HFFc6 (cell line): ENCODE data around the gene C9orf50. TPM values are rescaled to one million over a fixed set of nuclear protein-coding genes. Genes with fewer than 3 reads are reported as not detected.

Source experiments
- DNase-seq: peaks from one replicate; pipeline ENCODE4 v3.0.0-alpha.2; 2018
- H3K27ac Mint-ChIP-seq: 2 replicates; pipeline ENCODE4 v1.8.0; 2020; ENCODE audit warnings: mild to moderate bottlenecking, mixed read lengths
- H3K27me3 Mint-ChIP-seq: 2 replicates; pipeline ENCODE4 v1.8.0; 2021; ENCODE audit warnings: mild to moderate bottlenecking, moderate library complexity, mixed read lengths; ENCODE audit not compliant: insufficient read depth
- H3K36me3 Mint-ChIP-seq: 2 replicates; pipeline ENCODE4 v1.8.0; 2021; ENCODE audit warnings: low read depth, mixed read lengths
- H3K4me1 Mint-ChIP-seq: 2 replicates; pipeline ENCODE4 v1.8.0; 2020; ENCODE audit warnings: low read depth, mixed read lengths
- H3K4me3 Mint-ChIP-seq: 2 replicates; pipeline ENCODE4 v1.8.0; 2020; ENCODE audit warnings: mild to moderate bottlenecking, moderate library complexity, mixed read lengths
- H3K9me3 Mint-ChIP-seq: 2 replicates; pipeline ENCODE4 v1.8.0; 2020; ENCODE audit warnings: mild to moderate bottlenecking, mixed read lengths
- total RNA-seq, 6 experiments: library from RNA; stranded (reverse); fragmentation: NEBNext Ultra II Directional; extraction: Animal tissue kit (Norgen Biotek cat#: 25700); gene quantifications; 2 replicates in 1 of 6; 3 replicates in 5 of 6; pipeline ENCODE4 v1.2.3, GENCODE V29; 2021
- TF ChIP-seq, protein P1 (sequence below): fragments of 200-600 bp; sonication (generic); IDR thresholded peaks from 2 replicates; pipeline ENCODE4 v1.5.0; 2021; ENCODE audit warnings: antibody characterized with exemption, mild to moderate bottlenecking

C9orf50 gene
- total RNA-seq, 6 experiments from 2014 or later, result 0.14 to 0.20 TPM; not detected in 4

DNA sequence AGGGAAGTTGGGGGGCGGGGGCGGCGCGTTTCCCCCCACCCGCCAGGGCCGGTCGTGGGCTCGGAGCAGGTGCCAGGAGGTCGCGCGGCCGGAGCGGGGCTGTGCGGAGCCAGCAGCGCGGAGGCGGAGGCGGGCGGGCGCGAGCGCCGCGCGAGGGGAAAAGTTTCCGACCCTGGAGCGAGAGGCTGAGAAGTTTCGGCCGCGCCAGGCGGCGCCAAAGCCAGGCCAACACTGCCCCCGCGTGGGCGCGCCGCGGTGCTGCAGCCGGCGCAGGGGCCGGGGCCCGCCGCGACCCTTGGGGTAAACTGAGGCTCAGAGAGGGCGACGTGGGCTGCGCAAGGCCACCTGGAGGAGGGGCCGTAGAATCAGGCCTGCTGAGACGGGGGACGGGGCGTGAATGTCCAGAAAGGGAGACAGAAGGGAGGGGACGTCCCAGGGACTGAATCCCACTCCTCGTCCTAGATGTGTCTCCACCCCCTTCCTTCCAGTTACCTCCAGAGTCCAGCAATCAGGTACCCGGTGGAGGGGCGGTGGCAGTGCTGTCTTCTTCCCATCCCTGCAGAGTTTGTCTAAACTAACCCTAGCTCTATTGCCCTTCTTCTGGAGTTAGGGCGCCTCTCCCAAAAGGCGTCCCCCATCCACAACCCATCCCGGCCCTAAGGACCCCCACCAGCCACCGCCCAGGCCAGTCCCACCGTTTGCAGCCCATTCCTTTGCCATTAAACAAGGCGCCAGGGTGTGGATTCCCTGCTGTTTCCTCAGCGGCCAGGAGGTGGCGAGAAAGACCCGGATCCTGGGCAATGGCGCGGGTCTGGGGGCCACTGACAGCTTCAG, 10.2 kb downstream of the C9orf50 start:
- Mint-ChIP-seq H3K27ac (peak overlapping the region; percentile 82), H3K9me3 (no peaks in the 10 kb centered on the region), H3K4me1 (peaks cover 33% of the 10 kb centered on the region), H3K27me3 (no peaks in the 10 kb centered on the region; the same call in 1 of the 2 replicates), H3K36me3 (no peaks in the 10 kb centered on the region), H3K4me3 (peak overlapping the region; percentile 88)
- TF ChIP-seq, protein P1, sequence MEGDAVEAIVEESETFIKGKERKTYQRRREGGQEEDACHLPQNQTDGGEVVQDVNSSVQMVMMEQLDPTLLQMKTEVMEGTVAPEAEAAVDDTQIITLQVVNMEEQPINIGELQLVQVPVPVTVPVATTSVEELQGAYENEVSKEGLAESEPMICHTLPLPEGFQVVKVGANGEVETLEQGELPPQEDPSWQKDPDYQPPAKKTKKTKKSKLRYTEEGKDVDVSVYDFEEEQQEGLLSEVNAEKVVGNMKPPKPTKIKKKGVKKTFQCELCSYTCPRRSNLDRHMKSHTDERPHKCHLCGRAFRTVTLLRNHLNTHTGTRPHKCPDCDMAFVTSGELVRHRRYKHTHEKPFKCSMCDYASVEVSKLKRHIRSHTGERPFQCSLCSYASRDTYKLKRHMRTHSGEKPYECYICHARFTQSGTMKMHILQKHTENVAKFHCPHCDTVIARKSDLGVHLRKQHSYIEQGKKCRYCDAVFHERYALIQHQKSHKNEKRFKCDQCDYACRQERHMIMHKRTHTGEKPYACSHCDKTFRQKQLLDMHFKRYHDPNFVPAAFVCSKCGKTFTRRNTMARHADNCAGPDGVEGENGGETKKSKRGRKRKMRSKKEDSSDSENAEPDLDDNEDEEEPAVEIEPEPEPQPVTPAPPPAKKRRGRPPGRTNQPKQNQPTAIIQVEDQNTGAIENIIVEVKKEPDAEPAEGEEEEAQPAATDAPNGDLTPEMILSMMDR, result peak; percentile 96
- DNase-seq, result peak; percentile 49

DNA sequence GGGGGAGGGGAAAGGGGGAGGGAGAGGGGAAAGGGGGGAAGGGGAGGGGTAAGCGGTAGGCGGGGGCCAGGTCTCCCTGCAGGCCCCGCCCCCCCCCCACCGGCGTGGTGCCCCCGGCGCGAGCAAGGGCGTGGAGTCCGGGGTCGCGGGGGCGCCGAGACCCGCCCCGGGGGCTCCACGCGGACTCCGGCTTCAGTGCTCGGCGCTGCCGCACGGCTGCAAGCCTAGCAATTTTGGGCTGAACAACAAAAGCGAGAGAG, 10.8 kb downstream of the C9orf50 start:
- no peaks in the 10 kb centered on the region for H3K36me3 Mint-ChIP-seq
- H3K27ac Mint-ChIP-seq, result no peak overlapping the region
- H3K27me3 Mint-ChIP-seq, result no peaks in the 10 kb centered on the region; the same call in 1 of the 2 replicates
- no peak for DNase-seq
- H3K4me3 Mint-ChIP-seq, result peak overlapping the region; percentile 88
- peaks cover 33% of the 10 kb centered on the region for H3K4me1 Mint-ChIP-seq
- H3K9me3 Mint-ChIP-seq, result no peaks in the 10 kb centered on the region
- TF ChIP-seq, protein P1, result no peak

DNA sequence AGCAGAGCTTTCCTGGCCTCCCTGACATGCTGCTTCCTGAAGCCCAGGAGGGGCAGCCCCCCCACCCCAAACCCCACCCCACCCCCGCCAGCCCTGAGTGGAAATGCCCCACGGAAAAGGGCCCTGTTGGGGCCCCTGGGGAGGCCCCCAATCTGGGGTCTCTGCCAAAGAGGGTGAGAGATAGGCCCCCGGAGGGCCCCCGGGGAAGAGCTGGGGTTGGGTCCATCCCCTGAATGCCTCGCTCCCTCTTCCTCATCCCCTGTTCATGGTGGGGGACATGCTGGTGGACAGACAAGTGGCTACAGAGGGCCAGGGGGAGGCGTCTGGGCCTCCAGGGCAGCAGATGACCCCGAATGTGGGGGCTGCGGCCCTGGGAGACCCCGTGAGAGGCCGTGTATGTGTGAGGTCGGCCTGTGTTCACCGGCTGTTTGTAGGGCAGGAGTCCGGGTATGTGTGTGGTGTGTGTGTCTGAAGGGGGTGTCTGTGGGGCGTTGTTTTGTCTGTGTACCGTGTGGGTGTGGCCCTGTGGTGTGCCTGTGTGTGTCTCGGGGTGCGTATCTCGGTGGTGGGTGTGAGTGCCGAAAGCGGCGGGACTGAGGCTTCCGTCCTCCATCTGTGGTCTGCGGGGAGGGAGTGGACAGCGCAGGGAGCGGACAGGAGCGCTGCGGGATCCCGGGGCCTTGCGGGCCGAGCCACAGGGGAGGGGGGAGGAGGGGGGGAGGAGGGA, 11.3 kb downstream of the C9orf50 start:
- peak overlapping the region; percentile 80 for H3K27ac Mint-ChIP-seq

DNA sequence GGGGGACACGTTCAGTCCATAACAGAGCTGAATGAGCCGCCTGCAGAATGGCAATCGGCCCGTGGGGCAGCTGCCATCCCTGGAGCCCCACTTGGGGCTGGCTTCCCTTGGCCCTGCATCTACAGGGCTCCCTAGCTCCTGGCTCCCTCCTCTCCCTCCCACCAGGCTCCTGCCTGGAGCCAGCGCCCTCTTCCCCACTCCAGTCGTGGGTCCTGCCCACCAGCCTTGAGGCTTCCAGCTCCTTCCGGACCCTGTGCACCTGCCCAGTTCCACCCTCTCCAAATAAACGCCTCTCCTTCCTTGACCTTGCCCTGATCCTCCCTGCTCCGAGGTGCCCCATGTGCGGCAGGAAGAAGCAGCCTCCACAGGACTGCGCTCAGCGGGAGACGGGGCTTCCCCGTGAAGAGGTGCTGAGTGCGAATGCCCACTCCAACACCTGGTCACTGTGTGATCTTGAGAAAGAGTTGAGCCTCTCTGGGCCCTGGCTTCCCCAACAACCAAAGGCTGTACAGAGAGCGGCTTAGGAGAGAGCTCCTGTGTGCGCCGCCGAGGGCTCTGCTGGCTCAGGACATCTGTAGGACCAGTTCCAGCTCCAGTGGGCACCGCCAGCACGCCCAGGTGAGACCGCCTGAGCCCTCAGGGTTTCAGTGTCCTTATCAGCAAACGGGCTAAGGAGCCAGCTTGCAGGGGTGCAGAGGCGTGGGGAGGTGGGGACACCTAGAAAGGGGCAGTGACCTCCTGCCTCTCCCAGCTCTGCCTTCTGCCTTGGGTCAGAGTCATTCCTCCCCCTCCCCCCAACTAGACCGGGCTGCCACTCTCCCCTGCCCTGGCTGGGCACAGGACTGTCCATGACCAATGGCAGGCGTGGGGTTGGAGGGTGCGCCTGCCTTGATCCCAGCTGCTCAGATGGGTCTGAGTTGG, 12.1 kb downstream of the C9orf50 start:
- Mint-ChIP-seq H3K27ac (peak overlapping the region; percentile 86), H3K27me3 (no peaks in the 10 kb centered on the region; the same call in 1 of the 2 replicates), H3K9me3 (no peaks in the 10 kb centered on the region), H3K4me3 (no peak overlapping the region), H3K4me1 (peaks cover 33% of the 10 kb centered on the region), H3K36me3 (no peaks in the 10 kb centered on the region)
- TF ChIP-seq, protein P1, result no peak
- no peak for DNase-seq

More for the DNA sequence above, 11.3 kb downstream of the C9orf50 start:
- H3K36me3 Mint-ChIP-seq, result no peaks in the 10 kb centered on the region
- TF ChIP-seq, protein P1, result no peak
- no peaks in the 10 kb centered on the region for H3K9me3 Mint-ChIP-seq
- H3K4me3 Mint-ChIP-seq, result peak overlapping the region; percentile 83
- no peaks in the 10 kb centered on the region; the same call in 1 of the 2 replicates for H3K27me3 Mint-ChIP-seq
- peaks cover 33% of the 10 kb centered on the region for H3K4me1 Mint-ChIP-seq
- DNase-seq, result peak; percentile 28

DNA sequence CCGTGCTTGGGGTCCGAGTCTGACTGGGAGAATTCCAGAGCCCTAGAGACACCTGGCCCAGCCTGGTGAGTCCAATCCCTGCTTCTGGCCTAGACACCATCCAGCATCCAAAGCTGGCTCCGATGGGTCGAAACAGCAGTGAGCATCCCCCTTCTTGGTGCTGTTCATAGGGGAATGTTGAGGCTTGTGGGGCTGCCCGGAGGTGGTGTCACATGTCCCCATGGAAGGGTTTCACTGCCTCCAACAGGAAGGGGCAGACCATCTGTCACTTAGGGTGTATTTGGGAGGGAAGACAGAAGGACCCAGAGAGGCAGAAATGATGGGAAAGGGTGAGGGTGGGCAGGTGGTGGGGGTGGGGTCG, 13.9 kb downstream of the C9orf50 start:
- Mint-ChIP-seq H3K36me3 (no peaks in the 10 kb centered on the region), H3K27ac (peak overlapping the region; percentile 86), H3K4me3 (no peak overlapping the region), H3K4me1 (peaks cover 37% of the 10 kb centered on the region), H3K9me3 (no peaks in the 10 kb centered on the region), H3K27me3 (peaks cover 2% of the 10 kb centered on the region)
- TF ChIP-seq, protein P1, result no peak
- no peak for DNase-seq
